HG03460 (cell line): Measurements from ENCODE around the gene ZFYVE9.
"Not testable (repeated sequence)": the region's sequence is repeated elsewhere in the genome, so short reads cannot be mapped to it uniquely, and the experiment has no call there.

Source experiments
- ATAC-seq: cut with Tn5 transposase; IDR thresholded peaks from one replicate; pipeline ENCODE4 v1.9.1; 2021; ENCODE audit not compliant: unreplicated experiment

ZFYVE9 gene

DNA sequence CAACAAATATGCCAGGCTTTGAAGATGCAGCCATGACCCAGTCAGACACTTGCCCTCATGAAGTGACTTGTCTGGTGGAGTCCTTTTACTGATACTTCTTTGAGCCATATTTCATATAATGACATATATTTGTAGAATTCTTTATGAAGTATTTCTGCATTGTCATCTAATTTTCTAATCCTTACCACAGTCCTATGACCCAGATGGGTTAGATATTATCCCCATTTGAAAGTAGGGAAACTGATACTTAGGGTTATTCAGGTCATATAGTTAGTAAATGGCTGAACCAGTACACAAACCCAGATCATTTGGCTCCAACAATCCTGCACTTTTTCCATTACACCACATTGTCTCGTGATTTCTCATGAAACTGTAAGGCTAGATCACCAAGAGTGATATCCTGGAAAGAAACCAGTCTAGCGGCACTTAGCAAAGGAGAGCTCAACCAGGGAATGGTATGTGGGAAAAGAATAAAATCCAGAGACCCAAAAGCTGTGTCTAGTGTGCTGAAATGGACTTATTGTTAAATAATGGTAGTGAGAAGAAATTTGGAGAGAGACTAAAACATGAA is 49.6 kb downstream of the ZFYVE9 start:
- no peak for ATAC-seq

DNA sequence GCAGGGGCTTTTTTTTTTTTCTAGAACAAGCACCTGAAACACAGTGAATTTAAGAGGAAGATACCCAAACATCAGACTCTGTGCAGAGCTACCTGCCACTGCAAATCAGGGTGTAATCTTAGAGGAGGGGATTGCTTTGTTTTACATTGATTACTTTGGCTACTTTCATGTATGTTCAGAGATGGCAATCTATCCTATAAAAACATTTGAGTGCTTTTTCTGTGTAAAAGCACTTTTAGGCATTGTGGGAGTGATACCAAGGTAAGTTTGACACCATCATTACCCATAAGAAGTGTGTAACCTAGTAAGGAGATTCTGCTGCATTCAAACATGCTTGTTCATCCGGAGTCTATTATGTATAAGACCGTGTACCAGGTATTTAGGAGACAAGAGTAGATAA is 50.1 kb downstream of the ZFYVE9 start:
- ATAC-seq = no peak

DNA sequence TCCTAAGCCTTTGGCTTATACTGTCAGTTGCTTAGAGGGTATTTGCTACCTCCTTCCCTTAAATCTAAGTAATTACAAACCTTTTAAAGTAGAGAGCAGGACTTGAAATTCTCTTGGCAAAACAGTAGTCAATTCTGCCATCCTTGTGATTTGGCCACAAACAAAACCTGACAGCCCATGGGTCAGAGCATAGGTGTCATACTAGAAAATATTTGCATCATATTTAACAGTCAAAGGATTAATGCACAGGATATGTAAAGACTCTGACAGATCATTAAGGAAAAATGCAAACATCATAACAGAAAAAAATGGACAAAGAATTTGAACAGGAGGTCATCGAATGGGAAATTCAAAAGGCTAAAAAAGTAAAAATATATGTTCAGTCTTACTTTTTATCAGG is 50.5 kb downstream of the ZFYVE9 start:
- no peak for ATAC-seq

DNA sequence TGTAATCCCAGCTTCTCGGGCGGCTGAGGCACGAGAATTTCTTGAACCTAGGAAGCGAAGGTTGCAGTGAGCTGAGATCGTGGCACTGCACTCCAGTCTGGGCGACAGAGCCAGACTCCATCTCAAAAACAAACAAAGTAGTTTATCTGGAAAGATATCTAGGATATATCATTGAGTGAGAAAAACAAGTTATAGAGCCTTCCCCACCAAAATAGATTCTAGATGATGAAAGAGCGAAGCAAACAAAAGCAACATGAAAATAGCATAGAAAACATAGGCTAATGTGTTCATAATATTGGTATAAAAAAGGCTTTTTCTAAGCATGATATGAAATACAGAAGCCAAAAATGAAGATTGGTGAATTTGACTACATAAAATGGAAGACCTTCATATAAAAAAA is 52.1 kb downstream of the ZFYVE9 start:
- no peak for ATAC-seq

DNA sequence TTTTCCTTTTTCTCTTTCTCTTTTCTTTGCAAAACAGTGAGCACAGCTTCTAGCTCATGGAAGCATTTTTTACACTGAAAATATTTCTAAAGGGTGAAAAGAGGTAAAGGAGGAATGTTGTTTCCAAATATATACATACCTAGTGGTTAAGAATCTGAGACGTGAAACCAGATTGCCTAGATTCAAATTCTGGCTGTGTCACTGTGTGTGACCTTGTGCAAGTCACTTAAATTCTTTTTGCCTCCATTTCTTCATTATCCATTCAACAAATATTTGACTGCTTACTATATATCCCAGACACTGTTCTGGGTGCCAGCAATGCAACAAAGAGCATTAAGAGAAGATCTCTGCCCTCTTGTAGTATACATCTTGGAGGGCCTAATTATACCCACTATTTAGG is 53.3 kb downstream of the ZFYVE9 start:
- no peak for ATAC-seq

DNA sequence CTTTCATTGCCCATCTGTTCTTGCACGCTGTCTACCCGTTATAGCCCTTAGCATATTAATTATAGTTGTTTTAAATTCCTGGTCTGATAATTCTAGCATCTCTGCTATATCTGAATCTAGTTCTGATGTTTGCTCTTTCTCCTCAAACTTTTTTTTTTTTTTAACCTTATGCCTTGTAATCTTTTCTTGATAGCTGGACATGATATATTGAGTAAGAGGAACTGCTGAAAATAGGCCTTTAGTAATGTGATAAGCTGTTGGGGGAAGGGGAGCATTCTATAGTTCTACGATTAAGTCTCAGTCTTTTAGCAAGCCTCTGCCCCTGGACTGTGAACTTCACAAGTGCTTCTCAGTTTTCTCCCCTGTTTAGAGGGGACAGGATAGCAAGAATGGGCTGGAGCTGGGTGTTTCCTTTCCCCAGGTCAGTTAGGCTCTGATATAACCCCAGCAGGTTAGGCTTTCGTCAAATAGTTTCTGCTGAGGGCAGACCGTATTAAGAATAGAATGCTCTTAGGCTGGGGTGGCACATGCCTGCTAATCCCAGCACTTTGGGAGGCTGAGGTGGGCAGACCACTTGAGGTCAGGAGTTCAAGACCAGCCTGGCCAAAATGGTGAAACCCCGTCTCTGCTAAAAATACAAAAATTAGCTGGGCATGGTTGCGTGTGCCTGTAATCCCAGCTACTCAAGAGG is 62.2 kb downstream of the ZFYVE9 start:
- no peak for ATAC-seq

DNA sequence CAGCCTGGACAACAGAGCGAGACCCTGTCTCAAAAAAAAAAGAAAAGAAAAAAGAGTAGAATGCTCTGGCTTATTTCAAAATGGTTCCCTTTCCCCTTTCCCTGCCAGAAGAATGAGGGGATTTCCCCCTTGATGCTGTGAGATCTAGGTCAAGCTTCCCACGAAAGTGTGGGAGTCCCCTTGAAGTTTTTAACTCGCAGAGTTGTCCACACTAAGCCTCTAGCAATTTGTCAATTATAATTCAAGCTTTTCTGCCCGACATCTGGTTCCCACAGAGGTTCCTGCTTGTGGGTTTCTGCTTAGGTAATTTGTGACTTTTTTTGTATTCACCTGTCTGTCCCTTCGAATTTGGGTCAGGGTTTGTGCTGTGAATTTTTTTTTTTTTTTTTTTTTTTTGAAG is 62.8 kb downstream of the ZFYVE9 start:
- ATAC-seq = no peak

DNA sequence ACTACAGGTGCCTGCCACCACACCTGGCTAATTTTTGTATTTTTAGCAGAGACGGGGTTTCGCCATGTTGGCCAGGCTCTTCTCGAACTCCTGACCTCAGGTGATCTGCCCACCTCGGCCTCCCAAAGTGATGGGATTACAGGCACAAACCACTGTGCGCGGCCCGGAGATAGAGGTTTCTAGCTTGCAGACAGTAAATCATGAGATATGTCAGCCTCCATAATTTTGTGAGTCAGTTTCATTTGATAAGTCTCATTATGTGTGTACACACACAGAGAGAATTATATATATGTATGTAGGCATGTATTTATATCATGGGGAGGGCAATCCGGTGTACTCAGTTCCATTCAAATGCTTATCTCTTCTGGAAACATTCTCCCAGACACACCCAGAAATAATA is 64.8 kb downstream of the ZFYVE9 start:
- ATAC-seq = not testable (repeated sequence)

DNA sequence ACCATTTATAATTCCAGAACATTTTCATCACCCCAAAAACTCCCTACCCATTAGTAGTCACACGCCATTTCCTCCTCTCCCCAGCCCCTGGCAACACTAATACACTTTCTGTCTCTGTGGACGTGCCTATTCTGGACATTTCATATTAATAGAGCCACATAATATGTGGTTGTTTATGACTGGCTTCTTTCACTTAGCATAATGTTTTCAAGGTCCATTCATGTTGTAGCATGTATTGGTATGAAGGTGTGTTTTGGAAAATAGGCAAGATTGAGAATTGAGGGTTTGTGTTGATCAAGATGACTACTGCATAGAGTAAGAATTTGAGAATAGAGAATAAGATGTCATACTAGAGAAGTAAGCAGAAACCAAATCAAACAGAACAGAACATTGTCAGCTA is 67.5 kb downstream of the ZFYVE9 start:
- ATAC-seq = no peak

DNA sequence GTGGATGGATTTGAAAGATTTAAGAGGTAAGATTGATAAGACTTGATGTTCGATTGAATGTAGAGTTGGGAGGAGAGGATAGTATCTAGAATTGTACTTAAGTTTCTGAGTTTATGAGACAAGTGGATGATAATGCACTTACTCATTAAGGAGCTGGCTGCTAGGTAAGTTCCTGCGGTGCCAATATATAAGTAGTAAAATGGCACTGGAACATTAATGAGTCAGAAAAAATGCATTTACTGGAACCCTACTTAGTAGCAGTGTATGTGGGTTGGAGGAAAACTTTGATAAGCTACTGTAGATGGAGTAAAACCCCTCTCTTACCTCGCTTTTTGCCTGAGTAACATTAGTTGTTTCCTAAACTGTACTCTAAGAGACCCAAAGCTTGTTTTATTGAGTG is 68.2 kb downstream of the ZFYVE9 start:
- ATAC-seq = no peak

DNA sequence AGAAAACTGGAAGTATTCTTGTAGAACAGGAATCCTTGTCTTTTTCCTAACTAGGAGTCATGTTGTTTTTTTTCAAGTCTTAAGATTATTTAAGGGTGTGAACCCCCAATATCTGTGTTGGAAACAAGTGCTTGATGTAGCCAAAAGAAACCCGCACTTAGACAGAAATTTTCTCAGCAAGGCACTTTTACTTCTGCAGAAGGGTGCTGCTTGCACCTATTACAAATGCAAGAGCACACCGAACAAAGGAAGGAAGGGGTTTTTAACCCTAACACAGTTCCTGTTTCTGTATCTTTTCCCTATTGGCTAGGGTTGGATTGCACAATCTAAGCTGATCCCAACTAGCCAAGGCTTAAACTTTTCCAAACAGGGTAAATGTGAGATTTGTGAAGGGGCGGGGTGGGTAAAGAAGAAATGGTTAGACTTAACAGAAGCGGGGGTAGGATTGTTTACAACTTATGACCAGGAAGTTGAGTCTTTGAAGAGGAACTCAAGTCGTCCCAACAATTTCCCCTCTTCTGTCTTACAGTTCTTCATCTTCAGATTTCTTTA is 75.1 kb downstream of the ZFYVE9 start:
- no peak for ATAC-seq

DNA sequence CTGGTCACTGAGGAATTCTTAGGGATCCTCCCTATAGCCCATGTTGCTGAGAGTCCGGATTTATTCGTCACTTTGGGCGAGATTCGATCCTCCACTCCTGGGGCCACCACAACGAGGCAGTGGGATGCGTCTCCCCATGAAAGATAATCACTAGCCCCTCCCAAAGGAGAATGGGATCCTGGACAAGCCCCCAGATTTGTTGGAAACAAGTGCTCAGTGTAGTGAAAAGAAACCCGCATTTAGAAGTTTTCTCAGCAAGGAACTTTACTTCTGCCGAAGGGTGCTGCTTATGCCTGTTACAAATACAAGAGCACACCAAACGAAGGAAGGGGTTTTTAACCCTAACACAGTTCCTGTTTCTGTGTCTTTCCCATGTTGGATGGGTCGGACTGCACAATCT is 83.3 kb downstream of the ZFYVE9 start:
- ATAC-seq = no peak

DNA sequence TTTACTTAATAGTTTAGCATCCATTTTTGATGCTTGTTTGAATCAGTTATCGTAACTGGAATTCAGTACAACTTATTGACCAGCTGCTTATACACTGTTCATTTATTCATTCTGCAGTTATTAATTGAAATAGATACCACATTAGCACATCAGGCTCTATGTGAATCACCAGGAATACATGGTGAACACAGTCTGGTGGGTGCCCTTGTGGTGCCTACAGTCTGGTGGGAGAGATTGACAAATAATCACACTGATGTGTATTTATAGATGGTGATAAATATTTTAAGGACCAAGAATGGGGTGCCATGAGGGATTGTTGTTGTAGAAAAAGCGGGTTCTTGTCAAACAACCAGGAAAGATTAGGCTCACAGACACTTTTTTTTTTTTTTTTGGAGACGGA is 87.6 kb downstream of the ZFYVE9 start:
- ATAC-seq = no peak

DNA sequence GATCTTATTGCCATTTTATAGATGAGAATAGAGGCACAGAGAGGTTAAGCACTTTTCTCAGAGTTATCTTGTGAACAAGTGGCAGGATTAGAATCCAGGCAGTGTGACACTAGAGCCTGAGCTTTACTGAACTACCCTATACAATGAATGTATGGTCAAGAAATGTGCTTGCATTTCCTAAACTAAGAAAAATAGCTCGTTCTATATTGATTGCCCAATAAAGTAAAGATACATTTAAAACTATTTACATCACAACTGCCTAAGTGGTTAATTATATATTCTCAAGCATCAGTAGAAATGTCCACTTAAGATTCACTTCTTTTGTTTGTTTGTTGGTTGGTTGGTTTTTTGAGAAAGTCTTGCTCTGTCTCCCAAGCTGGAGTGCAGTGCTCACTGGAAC is 91.6 kb downstream of the ZFYVE9 start:
- no peak for ATAC-seq

DNA sequence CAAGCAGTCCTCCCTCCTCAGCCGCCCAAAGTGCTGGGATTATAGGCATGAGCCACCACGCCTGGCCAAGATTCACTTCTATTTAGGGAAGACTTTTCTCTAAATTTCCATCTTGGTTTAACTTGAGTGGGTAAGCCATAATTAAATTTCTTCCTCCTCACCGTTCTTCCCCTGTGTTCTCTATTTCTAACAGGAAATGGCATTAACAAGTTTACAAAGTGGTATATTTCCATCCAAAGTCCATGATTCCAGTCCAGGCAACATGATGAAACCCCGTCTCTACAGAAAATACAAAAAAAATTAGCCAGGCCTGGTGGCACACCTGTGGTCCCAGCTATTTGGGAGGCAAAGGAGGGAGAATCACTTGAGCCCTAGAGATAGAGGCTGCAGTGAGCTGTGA is 92.1 kb downstream of the ZFYVE9 start:
- ATAC-seq = no peak

DNA sequence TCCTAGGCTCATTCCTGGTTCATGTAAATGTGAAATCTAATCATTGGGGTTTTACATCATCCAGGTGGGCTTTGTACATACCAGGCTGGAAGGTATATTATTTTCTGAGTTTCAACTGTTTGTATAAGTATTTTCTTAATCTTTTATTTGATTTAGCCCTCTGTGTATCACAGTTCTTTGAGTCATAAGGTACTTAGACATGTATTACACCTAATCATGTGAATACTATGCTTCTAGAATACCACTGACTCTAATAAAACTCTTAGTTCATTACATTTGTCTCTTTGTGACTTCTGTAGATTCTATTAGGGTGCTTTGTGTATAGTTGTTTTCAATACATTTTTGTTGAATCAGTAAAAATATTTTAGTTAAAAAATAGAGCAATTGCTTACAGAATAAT is 92.8 kb downstream of the ZFYVE9 start:
- ATAC-seq = no peak

DNA sequence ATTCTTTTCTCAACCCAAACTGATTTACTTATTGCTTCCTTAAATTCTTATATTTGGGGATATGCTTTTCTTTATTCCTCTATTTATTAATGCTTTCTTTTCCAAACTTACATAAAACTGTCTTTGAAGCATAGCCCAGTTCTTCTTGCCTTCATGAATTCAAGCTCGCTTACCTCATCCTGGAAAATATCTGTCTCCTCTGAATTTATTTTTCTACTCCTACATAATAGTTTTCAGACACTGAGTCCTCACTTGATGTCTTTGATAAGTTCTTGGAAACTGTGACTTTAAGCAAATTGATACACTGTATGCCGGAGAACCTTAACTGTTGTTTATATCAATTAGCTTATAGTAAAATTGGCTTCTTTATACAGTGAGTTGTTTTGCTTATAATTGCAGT is 93.8 kb downstream of the ZFYVE9 start:
- no peak for ATAC-seq

DNA sequence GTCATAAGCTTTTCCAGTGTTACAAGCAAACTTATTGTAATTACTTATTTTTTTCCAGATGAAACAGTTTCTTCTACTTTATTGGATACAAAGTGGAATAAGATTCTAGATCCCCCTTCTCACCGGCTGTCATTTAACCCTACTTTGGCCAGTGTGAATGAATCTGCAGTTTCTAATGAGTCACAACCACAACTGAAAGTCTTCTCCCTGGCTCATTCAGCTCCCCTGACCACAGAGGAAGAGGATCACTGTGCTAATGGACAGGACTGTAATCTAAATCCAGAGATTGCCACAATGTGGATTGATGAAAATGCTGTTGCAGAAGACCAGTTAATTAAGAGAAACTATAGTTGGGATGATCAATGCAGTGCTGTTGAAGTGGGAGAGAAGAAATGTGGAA is 95.5 kb downstream of the ZFYVE9 start:
- no peak for ATAC-seq

DNA sequence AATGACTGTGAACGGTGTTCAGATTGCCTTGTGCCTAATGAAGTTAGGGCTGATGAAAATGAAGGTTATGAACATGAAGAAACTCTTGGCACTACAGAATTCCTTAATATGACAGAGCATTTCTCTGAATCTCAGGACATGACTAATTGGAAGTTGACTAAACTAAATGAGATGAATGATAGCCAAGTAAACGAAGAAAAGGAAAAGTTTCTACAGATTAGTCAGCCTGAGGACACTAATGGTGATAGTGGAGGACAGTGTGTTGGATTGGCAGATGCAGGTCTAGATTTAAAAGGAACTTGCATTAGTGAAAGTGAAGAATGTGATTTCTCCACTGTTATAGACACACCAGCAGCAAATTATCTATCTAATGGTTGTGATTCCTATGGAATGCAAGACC is 96.6 kb downstream of the ZFYVE9 start:
- no peak for ATAC-seq

DNA sequence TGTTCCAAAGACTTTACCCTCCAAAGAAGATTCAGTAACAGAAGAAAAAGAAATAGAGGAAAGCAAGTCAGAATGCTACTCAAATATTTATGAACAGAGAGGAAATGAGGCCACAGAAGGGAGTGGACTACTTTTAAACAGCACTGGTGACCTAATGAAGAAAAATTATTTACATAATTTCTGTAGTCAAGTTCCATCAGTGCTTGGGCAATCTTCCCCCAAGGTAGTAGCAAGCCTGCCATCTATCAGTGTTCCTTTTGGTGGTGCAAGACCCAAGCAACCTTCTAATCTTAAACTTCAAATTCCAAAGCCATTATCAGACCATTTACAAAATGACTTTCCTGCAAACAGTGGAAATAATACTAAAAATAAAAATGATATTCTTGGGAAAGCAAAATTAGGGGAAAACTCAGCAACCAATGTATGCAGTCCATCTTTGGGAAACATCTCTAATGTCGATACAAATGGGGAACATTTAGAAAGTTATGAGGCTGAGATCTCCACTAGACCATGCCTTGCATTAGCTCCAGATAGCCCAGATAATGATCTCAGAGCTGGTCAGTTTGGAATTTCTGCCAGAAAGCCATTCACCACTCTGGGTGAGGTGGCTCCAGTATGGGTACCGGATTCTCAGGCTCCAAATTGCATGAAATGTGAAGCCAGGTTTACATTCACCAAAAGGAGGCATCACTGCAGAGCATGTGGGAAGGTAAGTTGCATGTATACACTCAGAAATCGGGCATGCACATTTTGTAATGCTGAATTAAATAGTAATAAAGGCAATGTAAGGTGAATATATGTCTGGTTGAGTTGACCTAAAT is 97.2 kb downstream of the ZFYVE9 start:
- no peak for ATAC-seq

DNA sequence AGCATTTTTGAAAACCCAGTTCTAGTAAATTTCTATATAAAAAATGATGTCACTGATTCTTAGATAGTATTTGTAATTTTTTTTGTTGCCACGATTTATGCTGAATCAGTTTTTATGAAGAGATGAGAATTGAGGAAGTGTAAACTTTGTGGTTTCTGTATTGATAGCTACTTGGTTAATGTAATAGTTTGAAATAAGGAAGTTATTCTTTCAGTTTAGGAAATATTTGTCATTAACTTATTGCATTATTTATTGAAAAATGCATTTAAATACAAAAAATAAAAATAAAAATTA is 97.8 kb downstream of the ZFYVE9 start:
- no peak for ATAC-seq

DNA sequence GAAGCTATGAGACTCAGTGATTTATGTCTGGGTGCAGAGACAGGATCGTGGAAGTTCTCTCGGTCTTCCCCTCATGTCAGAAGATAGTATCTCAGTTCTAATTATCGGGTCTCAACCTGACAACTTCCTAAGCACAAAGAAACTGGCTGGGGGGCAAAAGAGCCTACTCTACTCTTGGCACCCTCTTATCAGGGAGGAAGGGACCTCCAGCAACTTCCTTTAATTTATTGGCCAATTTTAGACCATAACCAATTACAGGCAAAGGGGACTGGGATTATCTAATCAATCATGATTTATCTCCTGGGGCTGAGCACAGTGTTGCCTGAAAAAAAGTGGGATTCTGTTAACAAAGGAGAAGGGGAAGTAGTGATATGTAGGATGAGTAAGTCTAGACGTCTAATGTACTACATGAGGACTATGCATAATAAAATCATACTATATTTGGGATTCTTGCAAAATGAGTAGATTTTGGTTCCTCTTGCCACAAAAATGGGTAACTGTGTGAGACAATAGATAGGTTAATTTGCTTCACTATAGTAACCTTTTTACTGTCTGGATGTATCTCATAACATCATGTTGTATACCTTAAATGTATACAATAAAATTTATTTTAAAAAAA is 98.8 kb downstream of the ZFYVE9 start:
- ATAC-seq = no peak
